Fibroblast of lung (primary cell): Measurements from ENCODE around the gene SLC34A1.

Source experiments
- EZH2 ChIP-seq: IDR thresholded peaks from 2 replicates; pipeline ENCODE4 v1.5.1; 2012; ENCODE audit warnings: low read length, control low read depth, mild to moderate bottlenecking; ENCODE audit errors: missing control alignments
- TF ChIP-seq, protein P1 (sequence below), 2 donors: IDR thresholded peaks in 1 of 2; conservative IDR thresholded peaks in 1 of 2; 1 replicate in 1 of 2; 2 replicates in 1 of 2; pipeline ENCODE4 v1.5.1; 2011 to 2012; ENCODE audit warnings: low read length in 2 of 2, control low read depth in 1 of 2, inconsistent platforms in 1 of 2, low read depth in 1 of 2, mild to moderate bottlenecking in 1 of 2

DNA sequence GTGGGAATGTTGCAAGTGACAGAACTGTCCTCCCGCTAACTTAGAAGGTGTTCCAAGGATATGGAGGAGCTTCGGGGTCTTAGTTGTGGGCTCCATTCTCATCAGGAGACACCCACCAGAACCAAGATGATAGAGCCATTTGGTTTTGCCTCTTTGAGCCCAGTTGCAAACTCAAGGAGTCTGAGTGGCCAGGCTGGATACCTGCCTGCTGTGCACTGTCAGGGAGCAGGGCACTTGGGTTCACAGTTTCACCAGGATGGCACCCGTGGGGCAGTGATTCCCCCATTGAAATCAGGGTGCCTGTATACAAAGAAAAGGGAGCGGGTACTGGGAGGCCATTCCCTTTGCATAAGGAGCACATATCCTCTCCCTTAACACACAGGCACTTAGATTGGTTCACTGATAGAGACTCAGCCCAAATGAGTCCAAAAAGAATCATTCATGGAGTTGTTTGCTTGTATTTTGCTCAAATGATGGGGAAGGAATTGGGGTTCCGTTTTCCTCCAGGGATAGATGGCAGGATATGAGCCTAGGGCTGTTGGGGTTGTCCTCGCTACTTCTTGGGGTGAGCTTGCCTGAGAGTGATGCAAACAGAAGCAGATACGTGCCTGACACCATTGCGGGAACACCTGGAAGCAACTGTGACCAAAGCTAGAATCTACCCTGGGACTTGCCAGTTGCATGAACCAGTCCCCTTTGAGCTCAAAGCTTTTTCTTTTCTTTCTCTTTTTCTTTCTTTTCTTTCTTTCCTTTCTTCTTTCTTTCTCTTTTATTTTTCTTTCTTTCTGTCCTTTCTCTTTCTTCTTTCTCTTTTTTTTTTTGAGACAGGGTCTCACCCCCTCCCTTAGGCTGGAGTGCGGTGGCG, 61.0 kb downstream of the SLC34A1 start:
- TF ChIP-seq, protein P1, sequence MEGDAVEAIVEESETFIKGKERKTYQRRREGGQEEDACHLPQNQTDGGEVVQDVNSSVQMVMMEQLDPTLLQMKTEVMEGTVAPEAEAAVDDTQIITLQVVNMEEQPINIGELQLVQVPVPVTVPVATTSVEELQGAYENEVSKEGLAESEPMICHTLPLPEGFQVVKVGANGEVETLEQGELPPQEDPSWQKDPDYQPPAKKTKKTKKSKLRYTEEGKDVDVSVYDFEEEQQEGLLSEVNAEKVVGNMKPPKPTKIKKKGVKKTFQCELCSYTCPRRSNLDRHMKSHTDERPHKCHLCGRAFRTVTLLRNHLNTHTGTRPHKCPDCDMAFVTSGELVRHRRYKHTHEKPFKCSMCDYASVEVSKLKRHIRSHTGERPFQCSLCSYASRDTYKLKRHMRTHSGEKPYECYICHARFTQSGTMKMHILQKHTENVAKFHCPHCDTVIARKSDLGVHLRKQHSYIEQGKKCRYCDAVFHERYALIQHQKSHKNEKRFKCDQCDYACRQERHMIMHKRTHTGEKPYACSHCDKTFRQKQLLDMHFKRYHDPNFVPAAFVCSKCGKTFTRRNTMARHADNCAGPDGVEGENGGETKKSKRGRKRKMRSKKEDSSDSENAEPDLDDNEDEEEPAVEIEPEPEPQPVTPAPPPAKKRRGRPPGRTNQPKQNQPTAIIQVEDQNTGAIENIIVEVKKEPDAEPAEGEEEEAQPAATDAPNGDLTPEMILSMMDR (conservative IDR thresholded peaks at IDR 0.05 in 1 of 2, IDR thresholded peaks at IDR 0.05 in 1 of 2; ENCODE audit: low read depth in 1 of 2, low read length in 2 of 2) = no peak
- TF ChIP-seq EZH2 = no peak
